Activated T-cell treated with anti-CD3 and anti-CD28 coated beads, Interleukin-2, amount 50 U/mL, for 24 hours (primary cell): ENCODE results near the gene USP6NL.

Source experiments
- DNase-seq: peaks from one replicate; pipeline ENCODE4 v3.0.0-alpha.2; 2020
- H3K27ac Mint-ChIP-seq: 2 replicates; pipeline ENCODE4 v1.8.0; 2020; ENCODE audit warnings: mild to moderate bottlenecking, mixed read lengths
- H3K27me3 Mint-ChIP-seq: 2 replicates; pipeline ENCODE4 v1.8.0; 2020; ENCODE audit warnings: mixed read lengths
- H3K36me3 Mint-ChIP-seq: 2 replicates; pipeline ENCODE4 v1.8.0; 2020; ENCODE audit warnings: low read depth, mixed read lengths
- H3K4me1 Mint-ChIP-seq: 2 replicates; pipeline ENCODE4 v1.8.0; 2020; ENCODE audit warnings: low read depth, mixed read lengths
- H3K4me3 Mint-ChIP-seq: 2 replicates; pipeline ENCODE4 v1.8.0; 2020; ENCODE audit warnings: mild to moderate bottlenecking, moderate library complexity, mixed read lengths
- H3K9me3 Mint-ChIP-seq: 2 replicates; pipeline ENCODE4 v1.8.0; 2020; ENCODE audit warnings: mixed read lengths

The USP6NL gene

DNA sequence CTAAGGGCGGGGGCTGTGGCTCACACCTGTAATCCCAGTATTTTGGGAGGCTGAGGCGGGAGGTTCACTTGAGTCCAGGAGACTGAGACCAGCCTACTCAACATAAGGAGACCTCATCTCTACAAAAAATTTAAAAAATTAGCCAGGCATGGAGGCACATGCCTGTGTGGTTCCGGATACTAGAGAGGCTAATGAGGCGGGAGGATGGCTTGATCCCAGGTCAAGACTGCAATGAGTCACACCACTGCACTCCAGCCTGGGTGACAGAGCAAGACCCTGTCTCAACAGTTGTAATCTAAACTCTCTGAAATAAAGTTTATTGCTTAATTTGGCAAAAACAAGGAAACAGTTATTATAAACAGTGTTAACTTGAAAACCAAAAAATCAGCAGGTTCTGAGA lies 123.3 kb downstream of the USP6NL start:
- DNase-seq, result no peak
- Mint-ChIP-seq H3K9me3 (no peaks in the 10 kb centered on the region), H3K4me3 (no peak overlapping the region), H3K27me3 (no peaks in the 10 kb centered on the region), H3K4me1 (no peaks in the 10 kb centered on the region), H3K36me3 (peaks cover 12% of the 10 kb centered on the region), H3K27ac (no peak overlapping the region)

- no peak for DNase-seq
- peaks cover 12% of the 10 kb centered on the region for H3K4me1 Mint-ChIP-seq
- H3K4me3 Mint-ChIP-seq, result no peak overlapping the region
- peaks cover 9% of the 10 kb centered on the region for H3K36me3 Mint-ChIP-seq
- H3K27ac Mint-ChIP-seq, result no peak overlapping the region
- H3K27me3 Mint-ChIP-seq, result no peaks in the 10 kb centered on the region
- H3K9me3 Mint-ChIP-seq, result no peaks in the 10 kb centered on the region
Observed at GRCh38 chr10:11483201-11484148, 128.0 kb downstream of the USP6NL start.

GRCh38 chr10:11482306-11482705 lies 129.1 kb downstream of the USP6NL start:
- peaks cover 9% of the 10 kb centered on the region for H3K36me3 Mint-ChIP-seq
- no peaks in the 10 kb centered on the region for H3K27me3 Mint-ChIP-seq
- H3K4me1 Mint-ChIP-seq, result peaks cover 12% of the 10 kb centered on the region
- no peak overlapping the region for H3K27ac Mint-ChIP-seq
- no peak for DNase-seq
- H3K4me3 Mint-ChIP-seq, result no peak overlapping the region
- H3K9me3 Mint-ChIP-seq, result no peaks in the 10 kb centered on the region

GRCh38 chr10:11480687-11481086 lies 130.8 kb downstream of the USP6NL start:
- no peak for DNase-seq
- Mint-ChIP-seq H3K36me3 (peaks cover 9% of the 10 kb centered on the region), H3K9me3 (no peaks in the 10 kb centered on the region), H3K27me3 (no peaks in the 10 kb centered on the region), H3K4me1 (peaks cover 12% of the 10 kb centered on the region), H3K4me3 (no peak overlapping the region), H3K27ac (peak overlapping the region; percentile 1)

GRCh38 chr10:11479300-11479699 lies 132.2 kb downstream of the USP6NL start:
- Mint-ChIP-seq H3K27ac (no peak overlapping the region), H3K4me3 (no peak overlapping the region), H3K4me1 (peaks cover 12% of the 10 kb centered on the region), H3K36me3 (peaks cover 3% of the 10 kb centered on the region), H3K9me3 (no peaks in the 10 kb centered on the region), H3K27me3 (no peaks in the 10 kb centered on the region)
- DNase-seq, result no peak

GRCh38 chr10:11478807-11479206 lies 132.6 kb downstream of the USP6NL start:
- no peak overlapping the region for H3K4me3 Mint-ChIP-seq
- DNase-seq, result no peak
- no peaks in the 10 kb centered on the region for H3K27me3 Mint-ChIP-seq
- no peak overlapping the region for H3K27ac Mint-ChIP-seq
- H3K36me3 Mint-ChIP-seq, result peaks cover 2% of the 10 kb centered on the region
- no peaks in the 10 kb centered on the region for H3K9me3 Mint-ChIP-seq
- peaks cover 12% of the 10 kb centered on the region for H3K4me1 Mint-ChIP-seq

DNA sequence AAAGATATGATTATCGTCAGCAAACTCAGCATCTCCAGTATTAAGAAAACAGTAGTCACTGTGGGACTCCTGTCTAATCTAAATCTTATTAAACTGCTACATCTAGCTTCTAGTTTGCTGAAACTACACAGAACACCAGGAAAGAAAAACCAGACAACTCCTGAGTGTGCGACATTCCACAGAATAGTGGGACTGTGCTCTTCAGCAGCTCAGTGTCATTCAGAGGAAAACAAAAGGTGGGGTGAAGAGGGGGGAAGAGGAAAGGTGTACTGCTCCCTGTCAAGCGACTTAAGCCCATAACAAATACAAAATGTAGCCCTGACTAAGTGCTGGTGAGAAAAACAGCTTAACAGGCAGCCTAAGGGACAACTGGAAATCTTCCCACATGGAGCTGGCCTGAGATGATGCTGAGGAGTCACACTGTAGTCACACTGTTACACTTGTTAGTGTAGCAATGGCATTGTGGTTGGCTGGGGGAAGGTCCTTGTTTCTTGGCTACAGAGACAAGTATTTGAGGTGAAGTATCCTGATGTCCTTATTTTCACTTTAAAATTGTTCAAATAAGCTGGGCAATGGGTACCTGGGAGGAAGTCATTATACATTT lies 135.5 kb downstream of the USP6NL start:
- no peak for DNase-seq
- Mint-ChIP-seq H3K27me3 (no peaks in the 10 kb centered on the region), H3K27ac (no peak overlapping the region)

GRCh38 chr10:11473128-11473760 lies 138.2 kb downstream of the USP6NL start:
- no peak overlapping the region for H3K27ac Mint-ChIP-seq
- no peaks in the 10 kb centered on the region for H3K36me3 Mint-ChIP-seq
- no peak overlapping the region for H3K4me3 Mint-ChIP-seq
- H3K27me3 Mint-ChIP-seq, result no peaks in the 10 kb centered on the region
- no peak for DNase-seq
- H3K4me1 Mint-ChIP-seq, result no peaks in the 10 kb centered on the region
- H3K9me3 Mint-ChIP-seq, result no peaks in the 10 kb centered on the region

More for the DNA sequence above, 135.5 kb downstream of the USP6NL start:
- peaks cover 11% of the 10 kb centered on the region for H3K4me1 Mint-ChIP-seq
- H3K4me3 Mint-ChIP-seq, result no peak overlapping the region
- peaks cover 2% of the 10 kb centered on the region for H3K36me3 Mint-ChIP-seq
- no peaks in the 10 kb centered on the region for H3K9me3 Mint-ChIP-seq

DNA sequence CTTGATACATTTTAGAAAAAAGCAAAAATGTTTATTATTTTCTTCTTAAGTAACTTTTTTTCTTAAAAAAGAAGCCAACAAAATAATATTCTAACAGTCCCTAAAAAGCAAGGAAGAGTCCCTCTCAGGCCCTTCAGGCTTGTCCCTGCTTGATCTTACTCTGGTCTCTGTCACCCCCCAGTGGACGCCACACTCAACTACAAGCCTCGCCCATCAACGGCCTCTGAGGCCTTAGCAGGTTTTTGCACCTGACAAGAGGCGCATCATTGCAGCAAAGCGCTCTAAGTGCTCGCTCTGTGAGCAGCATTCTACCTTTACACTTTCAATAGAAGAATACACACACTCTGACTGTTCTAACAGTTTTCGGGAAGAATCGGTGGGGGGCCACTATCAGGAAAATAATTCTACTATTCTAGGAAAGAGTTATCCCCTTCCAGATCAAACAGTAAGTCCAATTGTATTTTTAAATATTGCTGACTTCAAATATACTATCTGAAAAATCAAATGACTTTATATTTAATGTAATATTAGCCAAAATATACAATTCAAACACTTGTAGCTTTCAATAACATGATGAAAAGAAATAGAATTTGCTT lies 139.2 kb downstream of the USP6NL start:
- Mint-ChIP-seq H3K4me1 (no peaks in the 10 kb centered on the region), H3K27ac (no peak overlapping the region), H3K36me3 (no peaks in the 10 kb centered on the region), H3K4me3 (no peak overlapping the region), H3K9me3 (no peaks in the 10 kb centered on the region), H3K27me3 (no peaks in the 10 kb centered on the region)
- peak; percentile 82 for DNase-seq

GRCh38 chr10:11469575-11470391 lies 141.7 kb downstream of the USP6NL start:
- Mint-ChIP-seq H3K27me3 (no peaks in the 10 kb centered on the region), H3K36me3 (no peaks in the 10 kb centered on the region), H3K4me3 (no peak overlapping the region), H3K4me1 (peaks cover 5% of the 10 kb centered on the region), H3K27ac (no peak overlapping the region), H3K9me3 (no peaks in the 10 kb centered on the region)
- no peak for DNase-seq

DNA sequence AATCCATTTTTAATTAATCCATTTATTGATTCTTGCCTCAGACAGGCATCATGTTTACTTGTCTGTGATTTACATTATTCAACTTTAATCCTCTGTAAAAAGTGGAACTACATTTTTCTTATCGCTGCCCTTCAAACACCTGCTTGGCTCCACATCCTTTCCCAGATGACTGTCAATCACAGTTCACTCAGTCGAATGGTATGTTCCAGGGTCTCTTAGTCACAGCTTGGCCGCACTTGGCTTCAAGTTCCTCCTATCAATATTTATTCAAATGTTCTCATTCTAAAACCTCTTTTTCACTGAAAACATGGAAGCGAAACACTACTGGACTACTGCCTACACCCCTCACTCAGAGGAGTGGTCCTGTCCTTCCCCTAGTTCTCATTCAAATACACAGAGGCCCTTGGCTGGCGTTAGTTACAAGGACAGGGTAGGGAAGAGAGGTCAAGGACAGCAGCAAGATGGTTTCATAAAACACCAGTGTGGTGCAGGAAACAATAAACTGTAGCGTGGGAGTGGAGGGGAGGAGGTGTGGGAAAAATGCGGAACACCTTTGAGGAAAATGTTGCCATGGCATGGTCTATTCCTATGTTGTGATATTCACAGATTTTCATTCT lies 143.2 kb downstream of the USP6NL start:
- Mint-ChIP-seq H3K4me3 (no peak overlapping the region), H3K27ac (no peak overlapping the region), H3K36me3 (peaks cover 4% of the 10 kb centered on the region), H3K4me1 (peaks cover 5% of the 10 kb centered on the region), H3K9me3 (no peaks in the 10 kb centered on the region), H3K27me3 (no peaks in the 10 kb centered on the region)
- no peak for DNase-seq

DNA sequence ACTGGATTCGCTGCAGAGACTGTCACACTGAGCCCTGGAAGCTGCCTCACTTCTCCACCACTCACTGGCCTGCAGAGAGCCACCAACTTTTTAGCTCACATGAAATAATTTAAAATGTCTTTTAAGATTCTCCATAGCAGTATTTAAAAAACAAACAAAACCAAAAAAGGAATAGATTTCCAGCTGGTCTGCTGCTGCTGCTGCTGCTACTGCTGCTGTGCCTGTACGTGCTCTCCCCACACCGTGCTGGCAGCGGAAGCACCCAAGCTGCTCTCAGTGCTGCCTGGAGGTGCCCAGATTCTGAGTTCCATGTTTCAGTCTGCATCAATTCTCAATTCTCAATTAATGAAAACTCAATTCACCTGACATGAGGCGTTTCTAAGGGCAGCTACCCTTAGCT lies 146.0 kb downstream of the USP6NL start:
- Mint-ChIP-seq H3K9me3 (no peaks in the 10 kb centered on the region), H3K27me3 (no peaks in the 10 kb centered on the region), H3K27ac (no peak overlapping the region), H3K36me3 (peaks cover 14% of the 10 kb centered on the region), H3K4me3 (no peak overlapping the region), H3K4me1 (peaks cover 5% of the 10 kb centered on the region)
- DNase-seq, result no peak

- no peak for DNase-seq
- H3K27ac Mint-ChIP-seq, result no peak overlapping the region
- H3K4me3 Mint-ChIP-seq, result no peak overlapping the region
- no peaks in the 10 kb centered on the region for H3K27me3 Mint-ChIP-seq
- no peaks in the 10 kb centered on the region for H3K9me3 Mint-ChIP-seq
- peaks cover 14% of the 10 kb centered on the region for H3K36me3 Mint-ChIP-seq
- H3K4me1 Mint-ChIP-seq, result peaks cover 5% of the 10 kb centered on the region
Observed at GRCh38 chr10:11463111-11463510, 148.3 kb downstream of the USP6NL start.
